Naive thymus-derived CD4-positive, alpha-beta T cell (primary cell): ENCODE results near the gene CPZ. TPM values are rescaled to one million over a fixed set of nuclear protein-coding genes. Genes with fewer than 3 reads are reported as not detected.

Experiments
- ATAC-seq: fragments of 150-1000 bp; cut with Tn5 transposase; 2 replicates; pipeline ENCODE4 v1.10.0; 2021; ENCODE audit warnings: mild to moderate bottlenecking, moderate library complexity
- CTCF ChIA-PET: fragments of 350-600 bp; sonication (Branson Sonifier 250); formaldehyde crosslinking; loops from one replicate; lab custom pipeline; 2021; ENCODE audit warnings: antibody characterized with exemption; lab: Charles Lee
- POLR2A ChIA-PET: fragments of 350-600 bp; sonication (Branson Sonifier 250); formaldehyde crosslinking; loops from one replicate; lab custom pipeline; 2021; ENCODE audit warnings: antibody characterized with exemption, inconsistent platforms; lab: Charles Lee
- DNase-seq, 9 donors: peaks; one replicate each; pipeline versions ENCODE4 v3.0.0 to v3.0.0-alpha.2; 2020 to 2022; ENCODE audit warnings: mixed read lengths in 1 of 9
- H3K27ac ChIP-seq: one replicate; pipeline ENCODE4 v1.7.0; 2013; ENCODE audit warnings: mild to moderate bottlenecking, low read depth, low read length, moderate library complexity
- H3K27me3 ChIP-seq, 2 donors: one replicate each; pipeline ENCODE4 v1.7.0; 2013; ENCODE audit warnings: low read length in 2 of 2, mild to moderate bottlenecking in 2 of 2, moderate library complexity in 2 of 2; ENCODE audit not compliant: control insufficient read depth in 2 of 2, insufficient read depth in 2 of 2
- H3K36me3 ChIP-seq, 3 experiments: 1 replicate in 2 of 3; 2 replicates in 1 of 3; pipeline ENCODE4 v1.7.0; 2013; ENCODE audit warnings: low read length in 3 of 3, mild to moderate bottlenecking in 3 of 3, moderate library complexity in 1 of 3; ENCODE audit not compliant: insufficient read depth in 3 of 3, control insufficient read depth in 2 of 3
- H3K4me1 ChIP-seq, 2 donors: one replicate each; pipeline ENCODE4 v1.7.0; 2013; ENCODE audit warnings: low read length in 2 of 2, mild to moderate bottlenecking in 2 of 2, moderate library complexity in 1 of 2; ENCODE audit not compliant: control insufficient read depth in 2 of 2, insufficient read depth in 2 of 2
- H3K4me3 ChIP-seq: 2 replicates; pipeline ENCODE4 v1.7.0; 2013; ENCODE audit warnings: mild to moderate bottlenecking, low read length
- H3K9me3 ChIP-seq, 3 experiments: 1 replicate in 2 of 3; 2 replicates in 1 of 3; pipeline ENCODE4 v1.7.0; 2013; ENCODE audit warnings: low read length in 3 of 3; ENCODE audit not compliant: control insufficient read depth in 2 of 3
- H3K27ac Mint-ChIP-seq, 9 donors: one replicate each; pipeline ENCODE4 v1.8.0; 2020 to 2022; ENCODE audit warnings: mixed read lengths in 9 of 9, mild to moderate bottlenecking in 8 of 9, moderate library complexity in 5 of 9, inconsistent platforms in 2 of 9
- H3K27me3 Mint-ChIP-seq, 5 donors: one replicate each; pipeline ENCODE4 v1.8.0; 2021 to 2022; ENCODE audit warnings: mixed read lengths in 5 of 5, mild to moderate bottlenecking in 1 of 5
- H3K36me3 Mint-ChIP-seq, 5 donors: one replicate each; pipeline ENCODE4 v1.8.0; 2020 to 2022; ENCODE audit warnings: mixed read lengths in 5 of 5, mild to moderate bottlenecking in 3 of 5, inconsistent platforms in 1 of 5
- H3K4me1 Mint-ChIP-seq, 7 donors: one replicate each; pipeline ENCODE4 v1.8.0; 2020 to 2022; ENCODE audit warnings: mixed read lengths in 7 of 7, mild to moderate bottlenecking in 3 of 7, inconsistent platforms in 1 of 7
- H3K4me3 Mint-ChIP-seq, 10 donors: one replicate each; pipeline ENCODE4 v1.8.0; 2020 to 2022; ENCODE audit warnings: mild to moderate bottlenecking in 10 of 10, mixed read lengths in 10 of 10, moderate library complexity in 6 of 10, inconsistent platforms in 2 of 10
- H3K9me3 Mint-ChIP-seq, 11 donors: one replicate each; pipeline ENCODE4 v1.8.0; 2020 to 2022; ENCODE audit warnings: mixed read lengths in 11 of 11, mild to moderate bottlenecking in 4 of 11, inconsistent platforms in 1 of 11, moderate library complexity in 1 of 11
- intact Hi-C, 2 donors: fragments of 100-400 bp; cut with micrococcal nuclease; formaldehyde crosslinking; loops; one replicate each; pipeline ENCODE4 v1.15.1; 2023
- polyA plus RNA-seq, 2 donors: library from polyadenylated mRNA; unstranded; fragments of 300-500 nt; fragmentation: Illumina TruSeq; gene quantifications; one replicate each; pipeline ENCODE4 v1.2.3, GENCODE V29; 2021
- total RNA-seq, 6 experiments: library from RNA in 5 of 6; stranded (reverse) in 5 of 6; gene quantifications; 1 replicate in 5 of 6; 2 replicates in 1 of 6; pipeline ENCODE4 v1.2.3 and lab custom pipeline; 2021 to 2026

The CPZ gene
- total and polyA plus RNA-seq, 7 experiments from 2014 or later: not detected

DNA sequence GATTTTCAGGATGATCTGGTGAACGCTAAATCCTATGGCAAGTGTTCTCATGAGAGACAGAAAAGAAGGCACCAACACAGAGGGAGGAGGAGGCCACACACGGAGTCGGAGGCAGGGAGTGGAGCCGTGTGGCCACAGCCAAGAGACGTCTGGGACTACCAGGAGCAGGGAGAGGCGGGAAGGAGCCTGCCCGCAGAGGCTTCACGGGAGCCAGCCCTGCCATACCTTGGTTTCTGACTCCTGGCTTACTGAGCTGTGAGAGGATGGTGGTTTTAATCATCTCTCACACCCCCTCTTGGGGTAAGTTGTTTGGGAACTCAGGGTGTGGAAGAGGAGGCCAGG, 45.8 kb upstream of the CPZ start:
- ATAC-seq: no peak
- intact Hi-C loops: loop anchor here in 1 of 2 donors (1.0 to 10.0 kb wide), 2 partner anchors 78 to 302 kb away; no protein-coding TSS in a partner anchor
- H3K27me3 Mint-ChIP-seq: peaks cover 0 to 7% (median 0%) of the 10 kb centered on the region in 5 donors
- ChIA-PET POLR2A (no interaction called here), CTCF (no interaction called here)
- H3K36me3 Mint-ChIP-seq: no peaks in the 10 kb centered on the region
- no peak overlapping the region for H3K4me3 Mint-ChIP-seq
- H3K27ac Mint-ChIP-seq: no peak overlapping the region
- peaks cover 0 to 2% (median 0%) of the 10 kb centered on the region in 7 donors for H3K4me1 Mint-ChIP-seq
- no peaks in the 10 kb centered on the region for H3K9me3 ChIP-seq
- H3K27ac ChIP-seq: no peak overlapping the region
- H3K4me3 ChIP-seq: no peak overlapping the region
- H3K9me3 Mint-ChIP-seq: peaks cover 0 to 7% (median 0%) of the 10 kb centered on the region in 11 donors
- no peaks in the 10 kb centered on the region for H3K36me3 ChIP-seq
- no peak for DNase-seq
- no peaks in the 10 kb centered on the region for H3K27me3 ChIP-seq
- no peaks in the 10 kb centered on the region for H3K4me1 ChIP-seq

DNA sequence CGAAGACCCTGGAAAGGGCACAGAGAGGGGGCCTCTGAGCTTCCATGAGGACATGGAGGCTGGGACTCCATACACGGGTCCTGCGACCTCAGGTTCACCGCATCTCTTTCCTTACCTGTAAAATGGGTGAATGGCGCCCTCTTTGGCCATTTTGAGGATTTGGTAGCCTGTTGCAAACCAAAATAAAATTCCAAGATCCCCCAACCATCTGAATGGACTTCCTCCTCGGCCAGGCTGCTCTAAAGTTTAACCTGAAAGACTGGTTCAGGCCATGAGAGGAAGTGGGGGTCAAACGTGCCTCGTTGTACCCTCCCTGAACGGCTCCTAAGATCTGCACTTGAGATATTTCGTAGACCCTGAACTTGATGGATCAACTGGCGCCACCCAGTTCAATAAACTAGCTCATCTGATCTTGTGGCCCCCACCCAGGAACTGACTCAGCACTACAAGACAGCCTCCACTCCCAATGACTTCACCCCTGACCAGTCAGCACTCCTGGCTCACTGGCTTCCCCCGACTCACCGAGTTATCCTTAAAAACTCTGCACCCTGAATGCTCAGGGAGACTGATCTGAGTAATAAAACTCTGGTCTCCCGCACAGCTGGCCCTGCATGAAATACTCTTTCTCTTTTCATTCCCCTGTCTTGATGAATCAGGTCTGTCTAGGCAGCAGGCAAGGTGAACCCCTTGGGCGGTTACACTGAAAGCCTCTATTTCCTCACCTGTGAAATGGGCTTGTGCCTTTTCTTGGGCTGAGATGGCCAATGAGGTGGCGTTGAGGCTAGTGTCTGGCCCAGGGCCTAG, 45.3 kb upstream of the CPZ start:
- ChIA-PET POLR2A (no interaction called here), CTCF (no interaction called here)
- no peaks in the 10 kb centered on the region for H3K9me3 ChIP-seq
- no peaks in the 10 kb centered on the region for H3K36me3 Mint-ChIP-seq
- peaks cover 0 to 2% (median 0%) of the 10 kb centered on the region in 7 donors for H3K4me1 Mint-ChIP-seq
- H3K4me1 ChIP-seq: no peaks in the 10 kb centered on the region
- H3K27ac ChIP-seq: no peak overlapping the region
- intact Hi-C loops: loop anchor here in 1 of 2 donors (1.0 to 10.0 kb wide), 2 partner anchors 79 to 303 kb away; no protein-coding TSS in a partner anchor
- peaks cover 0 to 7% (median 0%) of the 10 kb centered on the region in 5 donors for H3K27me3 Mint-ChIP-seq
- no peaks in the 10 kb centered on the region for H3K27me3 ChIP-seq
- ATAC-seq (no peak), DNase-seq (no peak)
- no peak overlapping the region for H3K4me3 Mint-ChIP-seq
- no peaks in the 10 kb centered on the region for H3K36me3 ChIP-seq
- H3K27ac Mint-ChIP-seq: no peak overlapping the region
- H3K9me3 Mint-ChIP-seq: peaks cover 0 to 7% (median 0%) of the 10 kb centered on the region in 11 donors
- H3K4me3 ChIP-seq: no peak overlapping the region

DNA sequence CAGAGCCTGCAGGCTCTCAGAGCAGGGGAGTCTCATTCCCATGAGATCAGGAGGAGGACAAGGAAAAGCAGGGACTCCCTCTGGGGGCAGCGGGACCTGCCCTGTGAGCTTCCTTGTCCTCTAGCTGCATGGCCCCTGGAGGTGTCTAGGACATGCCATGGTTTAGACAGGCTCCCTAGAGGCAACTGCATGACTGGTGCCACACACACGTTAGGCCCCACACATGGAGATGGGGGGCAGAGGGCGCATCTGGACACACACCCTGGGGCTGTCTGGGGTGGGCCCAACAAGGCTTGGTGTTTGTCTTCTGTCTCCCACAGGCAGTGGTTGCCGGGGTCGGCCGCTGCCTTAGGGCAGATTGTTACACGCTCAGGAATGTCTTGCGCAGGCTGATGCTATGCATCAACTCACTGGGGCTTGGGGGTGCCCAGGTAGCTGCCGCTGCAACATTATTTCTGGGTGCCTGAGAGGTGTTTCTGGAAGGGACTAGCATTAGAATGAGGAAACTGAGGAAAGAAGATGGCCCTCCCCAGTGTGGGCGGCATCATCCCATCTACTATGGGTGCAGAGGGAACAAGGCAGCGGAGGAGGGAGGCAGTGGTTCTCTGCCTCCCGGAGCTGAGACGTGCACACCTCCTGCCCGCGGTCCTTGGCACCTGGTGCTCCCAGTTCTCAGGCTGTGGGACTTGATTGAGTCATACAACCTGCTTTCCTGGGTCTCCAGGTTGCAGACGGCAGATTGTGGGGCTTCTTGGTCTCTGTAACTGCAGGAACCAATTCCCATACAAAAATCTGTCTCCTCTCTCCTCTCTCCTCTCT, 44.4 kb upstream of the CPZ start:
- no peaks in the 10 kb centered on the region for H3K9me3 ChIP-seq
- Mint-ChIP-seq H3K36me3 (no peaks in the 10 kb centered on the region), H3K4me3 (no peak overlapping the region), H3K9me3 (peaks cover 0 to 7% (median 0%) of the 10 kb centered on the region in 11 donors), H3K27ac (no peak overlapping the region), H3K27me3 (peaks cover 0 to 7% (median 0%) of the 10 kb centered on the region in 5 donors), H3K4me1 (peaks cover 0 to 2% (median 0%) of the 10 kb centered on the region in 7 donors)
- no peaks in the 10 kb centered on the region for H3K27me3 ChIP-seq
- ChIA-PET CTCF (no interaction called here), POLR2A (no interaction called here)
- no peaks in the 10 kb centered on the region for H3K36me3 ChIP-seq
- ATAC-seq (no peak), DNase-seq (no peak)
- H3K27ac ChIP-seq: no peak overlapping the region
- no peak overlapping the region for H3K4me3 ChIP-seq
- intact Hi-C loops: loop anchor here in 1 of 2 donors (1.0 to 10.0 kb wide), 2 partner anchors 80 to 303 kb away; no protein-coding TSS in a partner anchor
- no peaks in the 10 kb centered on the region for H3K4me1 ChIP-seq

DNA sequence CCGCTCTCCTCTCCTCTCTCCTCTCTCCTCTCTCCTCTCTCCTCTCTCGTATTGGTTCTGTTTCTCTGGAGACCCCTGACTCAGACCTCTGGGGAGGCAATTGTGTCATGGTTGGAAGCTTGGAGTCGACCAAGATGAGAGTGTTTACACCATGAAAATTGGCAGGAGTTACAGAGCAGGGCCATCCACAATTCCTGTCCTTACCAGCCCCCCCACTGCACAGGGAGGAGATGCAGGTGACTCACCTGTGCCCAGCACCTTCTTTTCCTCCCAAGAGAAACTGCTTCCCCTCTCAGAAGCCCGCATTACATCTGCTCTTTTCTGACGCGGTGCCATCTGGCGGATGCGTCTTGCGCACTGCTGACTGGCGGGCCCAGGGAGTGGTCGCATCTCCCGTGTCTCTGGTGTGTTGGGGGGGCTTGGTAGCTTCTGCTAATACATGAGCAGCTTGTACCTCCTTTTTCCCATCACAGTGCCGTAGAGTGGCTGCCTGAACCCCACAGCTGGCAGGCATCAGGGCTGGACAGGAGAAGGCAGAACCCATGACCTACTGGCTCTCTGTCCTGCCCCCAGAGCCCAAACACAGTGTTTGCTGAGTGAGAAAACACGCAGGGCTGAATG, 43.7 kb upstream of the CPZ start:
- peaks cover 0 to 2% (median 0%) of the 10 kb centered on the region in 7 donors for H3K4me1 Mint-ChIP-seq
- no peak overlapping the region for H3K4me3 Mint-ChIP-seq
- Histone ChIP-seq H3K4me3 (no peak overlapping the region), H3K36me3 (no peaks in the 10 kb centered on the region), H3K27ac (no peak overlapping the region), H3K9me3 (no peaks in the 10 kb centered on the region), H3K4me1 (no peaks in the 10 kb centered on the region), H3K27me3 (no peaks in the 10 kb centered on the region)
- intact Hi-C loops: loop anchor here in 1 of 2 donors (10.0 kb wide), 1 partner anchor 304 kb away; no protein-coding TSS in a partner anchor
- H3K27ac Mint-ChIP-seq: no peak overlapping the region
- H3K36me3 Mint-ChIP-seq: no peaks in the 10 kb centered on the region
- ChIA-PET POLR2A (no interaction called here), CTCF (no interaction called here)
- DNase-seq (no peak), ATAC-seq (no peak)
- peaks cover 0 to 7% (median 0%) of the 10 kb centered on the region in 5 donors for H3K27me3 Mint-ChIP-seq
- H3K9me3 Mint-ChIP-seq: peaks cover 0 to 5% (median 0%) of the 10 kb centered on the region in 11 donors

DNA sequence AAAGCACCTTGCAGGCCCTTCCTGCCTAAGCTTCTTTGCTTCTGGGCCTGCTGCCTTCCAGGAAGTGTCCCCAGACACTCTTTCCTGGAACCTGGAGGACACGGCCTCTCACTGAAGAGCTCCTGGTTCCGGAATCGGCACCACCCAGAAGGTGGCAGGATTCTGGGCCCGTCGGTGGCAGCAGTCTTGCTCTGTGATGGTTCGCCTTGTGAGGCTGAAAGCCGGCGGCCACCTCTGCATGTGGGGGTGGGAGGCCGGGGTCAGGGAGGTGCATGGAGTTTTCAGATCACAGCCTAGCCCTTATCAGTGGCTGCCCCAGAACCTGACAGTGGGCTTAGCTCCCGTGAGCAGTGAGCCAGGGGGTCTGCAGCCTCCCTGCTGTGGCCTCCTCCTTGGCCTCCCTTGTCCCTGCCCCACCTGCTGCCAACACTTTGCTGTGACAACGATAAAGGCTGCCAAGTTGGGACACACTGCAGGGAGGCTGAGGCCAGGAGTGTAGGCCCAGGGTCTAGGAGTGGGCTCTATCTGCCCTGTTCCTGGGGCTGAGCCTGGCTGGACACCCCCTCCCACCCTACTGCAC, 43.1 kb upstream of the CPZ start:
- peaks cover 0 to 7% (median 0%) of the 10 kb centered on the region in 5 donors for H3K27me3 Mint-ChIP-seq
- no peak overlapping the region for H3K27ac ChIP-seq
- H3K9me3 Mint-ChIP-seq: peaks cover 0 to 1% (median 0%) of the 10 kb centered on the region in 11 donors
- no peaks in the 10 kb centered on the region for H3K9me3 ChIP-seq
- ChIA-PET POLR2A (no interaction called here), CTCF (no interaction called here)
- DNase-seq (no peak), ATAC-seq (no peak)
- H3K4me1 ChIP-seq: no peaks in the 10 kb centered on the region
- H3K27me3 ChIP-seq: no peaks in the 10 kb centered on the region
- H3K27ac Mint-ChIP-seq: no peak overlapping the region
- peaks cover 0 to 2% (median 0%) of the 10 kb centered on the region in 7 donors for H3K4me1 Mint-ChIP-seq
- no peaks in the 10 kb centered on the region for H3K36me3 Mint-ChIP-seq
- intact Hi-C loops: loop anchor here in 1 of 2 donors (10.0 kb wide), 1 partner anchor 305 kb away; no protein-coding TSS in a partner anchor
- no peaks in the 10 kb centered on the region for H3K36me3 ChIP-seq
- no peak overlapping the region for H3K4me3 ChIP-seq
- no peak overlapping the region for H3K4me3 Mint-ChIP-seq

DNA sequence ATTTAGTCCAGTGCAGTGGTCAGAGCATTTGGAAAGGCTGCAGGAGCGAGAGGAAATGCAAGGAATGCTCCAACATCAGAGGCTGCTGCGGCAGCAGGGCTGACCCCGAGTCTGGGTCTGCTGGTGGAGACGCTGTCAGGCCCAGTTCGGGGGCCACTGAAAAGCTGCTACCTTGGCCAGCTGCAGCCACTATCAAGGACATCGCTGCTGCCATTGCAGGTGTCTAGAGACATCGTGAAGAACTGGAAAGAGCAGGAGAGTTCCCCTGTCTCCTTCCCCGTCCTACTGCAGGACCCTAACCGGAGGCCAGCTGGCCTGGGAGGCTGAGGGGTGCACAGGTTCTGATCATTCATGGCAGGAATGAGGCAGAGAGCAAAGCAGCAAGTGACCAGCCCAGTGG, 41.9 kb upstream of the CPZ start:
- H3K4me3 ChIP-seq: no peak overlapping the region
- H3K4me3 Mint-ChIP-seq: no peak overlapping the region
- no peak overlapping the region for H3K27ac Mint-ChIP-seq
- H3K9me3 Mint-ChIP-seq: peaks cover 0 to 1% (median 0%) of the 10 kb centered on the region in 11 donors
- H3K4me1 ChIP-seq: no peaks in the 10 kb centered on the region
- POLR2A ChIA-PET: no interaction called here
- no peaks in the 10 kb centered on the region for H3K36me3 Mint-ChIP-seq
- H3K27ac ChIP-seq: no peak overlapping the region
- no peak for ATAC-seq
- no peaks in the 10 kb centered on the region for H3K9me3 ChIP-seq
- no peaks in the 10 kb centered on the region for H3K27me3 ChIP-seq
- peaks cover 0 to 2% (median 0%) of the 10 kb centered on the region in 7 donors for H3K4me1 Mint-ChIP-seq
- H3K36me3 ChIP-seq: no peaks in the 10 kb centered on the region
- intact Hi-C loops: no loop called here
- no peak for DNase-seq
- H3K27me3 Mint-ChIP-seq: peaks cover 0 to 1% (median 0%) of the 10 kb centered on the region in 5 donors
- CTCF ChIA-PET: no interaction called here
